ENCODE results near the gene GNG2. TPM values are rescaled to one million over a fixed set of nuclear protein-coding genes. Genes with fewer than 3 reads are reported as not detected.

Gene GNG2
- total RNA-seq, 4 donors from 2014 or later: 3.9 to 10.7 (median 7.3) TPM

GRCh38 chr14:51972566-51972965 is 112.2 kb downstream of the GNG2 start:
- TF ChIP-seq CTCF (IDR thresholded peaks at IDR 0.05) (no peak), POLR2A (IDR thresholded peaks at IDR 0.05) (no peak)
- H3K36me3 ChIP-seq: no peaks in the 10 kb centered on the region
- H3K27me3 ChIP-seq: no peaks in the 10 kb centered on the region
- H3K9me3 ChIP-seq: no peaks in the 10 kb centered on the region
- intact Hi-C loops (cut with DNase I): no loop called here
- 84 to 89% methylated on average over 7 of the region's 7 CpGs for WGBS, 2 donors
- H3K27ac ChIP-seq: no peak overlapping the region
- no peaks in the 10 kb centered on the region for H3K4me1 ChIP-seq
- no peak for DNase-seq
- no peak overlapping the region for H3K4me3 ChIP-seq (replicated peaks in 1 of 3)

GRCh38 chr14:51977075-51977474 is 116.7 kb downstream of the GNG2 start:
- Histone ChIP-seq H3K36me3 (no peaks in the 10 kb centered on the region), H3K27me3 (no peaks in the 10 kb centered on the region), H3K4me3 (replicated peaks in 1 of 3) (no peak overlapping the region), H3K27ac (no peak overlapping the region), H3K9me3 (no peaks in the 10 kb centered on the region), H3K4me1 (no peaks in the 10 kb centered on the region)
- TF ChIP-seq CTCF (IDR thresholded peaks at IDR 0.05) (no peak), POLR2A (IDR thresholded peaks at IDR 0.05) (no peak)
- no peak for DNase-seq
- intact Hi-C loops (cut with DNase I): no loop called here
- 90 to 95% methylated on average over 5 of the region's 5 CpGs for WGBS, 2 donors

DNA sequence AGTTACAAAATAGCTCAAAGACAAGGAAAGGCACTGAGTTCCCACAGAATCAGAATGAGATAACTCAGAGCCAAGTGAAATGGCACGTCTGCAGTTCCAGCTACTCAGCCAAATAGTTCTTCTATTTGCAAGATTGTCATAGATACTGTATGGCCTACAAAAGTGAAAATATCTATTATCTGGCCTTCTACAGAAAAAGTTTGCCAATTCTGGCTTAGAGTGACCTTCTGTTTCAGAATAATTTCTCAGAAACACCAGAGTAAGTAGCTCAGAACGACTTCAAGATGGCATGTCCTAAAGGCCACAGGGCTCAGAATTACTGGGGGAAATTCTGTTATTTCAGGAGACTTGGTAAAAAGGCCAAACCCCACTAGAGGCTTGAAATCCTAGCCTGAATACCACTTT is 118.3 kb downstream of the GNG2 start:
- DNase-seq: no peak
- Histone ChIP-seq H3K4me1 (no peaks in the 10 kb centered on the region), H3K27me3 (no peaks in the 10 kb centered on the region), H3K36me3 (no peaks in the 10 kb centered on the region), H3K9me3 (no peaks in the 10 kb centered on the region), H3K4me3 (replicated peaks in 1 of 3) (no peak overlapping the region), H3K27ac (no peak overlapping the region)
- intact Hi-C loops (cut with DNase I): no loop called here
- WGBS, 2 donors: 42% methylated on average over 2 of the region's 2 CpGs
- no peak for TF ChIP-seq CTCF (IDR thresholded peaks at IDR 0.05)
- TF ChIP-seq POLR2A (IDR thresholded peaks at IDR 0.05): no peak

- no peak overlapping the region for H3K27ac ChIP-seq
- intact Hi-C loops (cut with DNase I): no loop called here
- TF ChIP-seq POLR2A (IDR thresholded peaks at IDR 0.05) (no peak), CTCF (IDR thresholded peaks at IDR 0.05) (peak; percentile 66 to 97 (median 72))
These were observed 118.8 kb downstream of the GNG2 start for GRCh38 chr14:51979088-51979709.

DNA sequence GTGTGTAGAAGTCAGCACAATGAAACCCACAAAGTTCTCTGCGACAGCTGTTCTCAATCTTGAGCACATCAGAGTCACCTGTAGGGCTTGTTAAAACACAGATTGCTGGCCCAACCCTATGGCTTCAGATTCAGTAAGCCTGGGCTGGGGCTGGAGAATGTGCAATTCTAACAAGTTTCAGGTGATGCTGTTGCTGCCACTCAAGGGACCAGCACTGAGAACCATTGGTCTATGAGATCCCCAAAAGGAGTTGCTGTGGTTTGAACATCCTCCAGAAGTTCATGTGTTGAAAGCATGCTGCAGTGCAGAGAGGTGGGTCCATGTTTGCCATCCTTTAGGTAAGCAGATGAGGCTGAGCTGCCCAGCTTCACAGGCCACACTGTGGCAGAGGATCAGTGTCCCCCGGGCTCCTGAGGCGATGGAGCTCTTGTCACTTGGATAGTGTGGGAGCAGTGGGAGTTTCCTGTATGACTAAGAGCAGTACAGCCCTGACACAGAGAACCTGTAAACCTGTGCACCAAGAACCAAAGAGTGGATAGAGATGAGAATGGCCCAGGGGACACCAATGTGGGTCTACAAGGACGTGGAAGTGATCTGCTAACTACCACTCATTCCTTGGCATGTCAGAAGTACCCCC is 120.9 kb downstream of the GNG2 start:
- 77 to 82% methylated on average over 4 of the region's 4 CpGs for WGBS, 2 donors
- Histone ChIP-seq H3K9me3 (no peaks in the 10 kb centered on the region), H3K27me3 (no peaks in the 10 kb centered on the region), H3K36me3 (no peaks in the 10 kb centered on the region), H3K4me3 (replicated peaks in 1 of 3) (no peak overlapping the region), H3K27ac (no peak overlapping the region), H3K4me1 (no peaks in the 10 kb centered on the region)
- DNase-seq: no peak
- no peak for TF ChIP-seq CTCF (IDR thresholded peaks at IDR 0.05)
- TF ChIP-seq POLR2A (IDR thresholded peaks at IDR 0.05): no peak
- intact Hi-C loops (cut with DNase I): no loop called here

More at GRCh38 chr14:51979088-51979709, 118.8 kb downstream of the GNG2 start:
- peak; percentile 75 to 82 for DNase-seq
- H3K36me3 ChIP-seq: no peaks in the 10 kb centered on the region
- no peak overlapping the region for H3K4me3 ChIP-seq (replicated peaks in 1 of 3)
- H3K27me3 ChIP-seq: no peaks in the 10 kb centered on the region
- H3K4me1 ChIP-seq: no peaks in the 10 kb centered on the region
- no peaks in the 10 kb centered on the region for H3K9me3 ChIP-seq
- WGBS, 2 donors: 20% methylated on average over 17 of the region's 17 CpGs

All from thyroid gland (tissue), 4 donors.